ENCODE results near the gene TEX264.
"Not testable (repeated sequence)": the region's sequence is repeated elsewhere in the genome, so short reads cannot be mapped to it uniquely, and the experiment has no call there.

GRCh38 chr3:51742320-51742719 is 71.3 kb downstream of the TEX264 start:
- TF ChIP-seq CTCF (IDR thresholded peaks at IDR 0.05; ENCODE audit: borderline replicate concordance, extremely low read depth, low read length, poor library complexity, severe bottlenecking); EZH2 (IDR thresholded peaks at IDR 0.05; ENCODE audit: borderline replicate concordance, low read depth, low read length, severe bottlenecking): not testable (repeated sequence)
